GM12892 (cell line): ENCODE data around the gene NUDT8.

Experiments used
- POLR2A ChIP-seq: IDR thresholded peaks from 2 replicates; pipeline ENCODE4 v1.6.1; 2011; ENCODE audit warnings: low read depth, low read length, control low read depth
- TAF1 ChIP-seq: IDR thresholded peaks from 2 replicates; pipeline ENCODE4 v1.6.1; 2011; ENCODE audit warnings: low read depth, mild to moderate bottlenecking, control low read depth, low read length, borderline replicate concordance

DNA sequence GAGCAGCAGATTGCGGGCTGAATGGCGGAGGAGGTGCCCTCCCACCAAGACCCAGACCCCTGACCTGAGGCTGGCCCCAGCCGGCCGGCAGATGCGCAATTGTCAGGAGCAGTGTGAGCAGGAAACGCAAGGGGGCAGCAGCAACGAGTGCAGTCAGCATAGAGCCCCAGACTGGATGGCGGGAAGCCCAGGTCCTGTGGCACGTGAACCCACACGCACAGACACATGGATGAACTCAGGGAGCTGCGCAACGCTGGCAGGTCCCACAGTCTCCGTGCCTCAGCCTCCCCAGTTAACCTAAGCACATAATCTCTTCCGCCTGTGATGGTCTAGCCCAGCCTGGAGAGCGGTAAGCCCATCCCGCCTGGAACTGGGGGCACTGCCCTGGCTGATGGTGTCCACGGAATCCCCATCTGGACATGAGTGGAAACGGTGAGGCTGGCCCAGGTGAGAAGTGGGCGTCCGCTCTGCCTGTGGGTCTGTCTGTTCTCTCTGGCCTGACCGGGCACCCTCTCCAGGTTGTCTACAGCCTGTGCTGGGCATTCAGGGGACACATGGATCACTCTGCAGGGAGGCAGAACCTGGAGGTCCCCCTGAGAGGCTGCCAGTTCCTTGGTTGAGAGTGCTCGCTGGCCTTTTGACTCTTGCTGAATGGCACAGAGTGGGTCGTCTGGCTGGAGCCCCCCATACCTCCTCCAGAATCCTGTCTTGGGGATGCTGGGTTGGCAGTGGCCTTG is 10.5 kb upstream of the NUDT8 start:
- TF ChIP-seq TAF1: no peak
- no peak for TF ChIP-seq POLR2A
